Activated CD4-positive, alpha-beta T cell treated with anti-CD3 and anti-CD28 coated beads for 48 hours (primary cell): ENCODE results near the gene SLC38A6.

Experiments used
- DNase-seq: peaks from one replicate; pipeline ENCODE4 v3.0.0-alpha.2; 2020

SLC38A6 gene

GRCh38 chr14:60981633-60982455 is 799 bp downstream of the SLC38A6 start:
- peak; percentile 16 for DNase-seq

- DNase-seq = no peak
These were observed 3.2 kb downstream of the SLC38A6 start for GRCh38 chr14:60984196-60984595.

- no peak for DNase-seq
These were observed 5.5 kb downstream of the SLC38A6 start for GRCh38 chr14:60986500-60986899.

- DNase-seq = no peak
These were observed 8.6 kb downstream of the SLC38A6 start for GRCh38 chr14:60989599-60989998.

- no peak for DNase-seq
These were observed 17.6 kb downstream of the SLC38A6 start for GRCh38 chr14:60998617-60999016.

GRCh38 chr14:60999536-60999935 is 18.5 kb downstream of the SLC38A6 start:
- DNase-seq = no peak

GRCh38 chr14:61003571-61003970 is 22.5 kb downstream of the SLC38A6 start:
- no peak for DNase-seq

- no peak for DNase-seq
These were observed 38.5 kb downstream of the SLC38A6 start for GRCh38 chr14:61019537-61019936.

- DNase-seq = peak; percentile 60
These were observed 44.5 kb downstream of the SLC38A6 start for GRCh38 chr14:61025251-61026223.

- DNase-seq = no peak
These were observed 45.5 kb downstream of the SLC38A6 start for GRCh38 chr14:61026526-61026925.

- no peak for DNase-seq
These were observed 50.0 kb downstream of the SLC38A6 start for GRCh38 chr14:61031026-61031425.

- no peak for DNase-seq
These were observed 52.0 kb downstream of the SLC38A6 start for GRCh38 chr14:61033054-61033453.

- DNase-seq = no peak
These were observed 52.8 kb downstream of the SLC38A6 start for GRCh38 chr14:61033855-61034254.

GRCh38 chr14:61034416-61035120 is 53.5 kb downstream of the SLC38A6 start:
- DNase-seq = no peak

GRCh38 chr14:61037215-61037614 is 56.2 kb downstream of the SLC38A6 start:
- no peak for DNase-seq

GRCh38 chr14:61041704-61042103 is 60.7 kb downstream of the SLC38A6 start:
- DNase-seq = no peak

- DNase-seq = no peak
These were observed 61.2 kb downstream of the SLC38A6 start for GRCh38 chr14:61042220-61042619.

GRCh38 chr14:61043506-61043905 is 62.5 kb downstream of the SLC38A6 start:
- no peak for DNase-seq

- no peak for DNase-seq
These were observed 66.0 kb downstream of the SLC38A6 start for GRCh38 chr14:61047021-61047420.

GRCh38 chr14:61048640-61049039 is 67.6 kb downstream of the SLC38A6 start:
- no peak for DNase-seq

- DNase-seq = no peak
These were observed 69.4 kb downstream of the SLC38A6 start for GRCh38 chr14:61050417-61050816.

- no peak for DNase-seq
These were observed 70.0 kb downstream of the SLC38A6 start for GRCh38 chr14:61051051-61051450.

GRCh38 chr14:61051621-61052020 is 70.6 kb downstream of the SLC38A6 start:
- DNase-seq = no peak
